Stimulated activated CD4-positive, alpha-beta T cell treated with anti-CD3 and anti-CD28 coated beads, Interleukin-15, amount 100 ng/mL, for 48 hours (primary cell): Measurements from ENCODE around the gene PRDM10.
"Not testable (repeated sequence)": the region's sequence is repeated elsewhere in the genome, so short reads cannot be mapped to it uniquely, and the experiment has no call there.

Experiments used
- DNase-seq, 2 donors: peaks; one replicate each; pipeline ENCODE4 v3.0.0-alpha.2; 2020; ENCODE audit warnings: low read depth in 2 of 2

Gene PRDM10, protein sequence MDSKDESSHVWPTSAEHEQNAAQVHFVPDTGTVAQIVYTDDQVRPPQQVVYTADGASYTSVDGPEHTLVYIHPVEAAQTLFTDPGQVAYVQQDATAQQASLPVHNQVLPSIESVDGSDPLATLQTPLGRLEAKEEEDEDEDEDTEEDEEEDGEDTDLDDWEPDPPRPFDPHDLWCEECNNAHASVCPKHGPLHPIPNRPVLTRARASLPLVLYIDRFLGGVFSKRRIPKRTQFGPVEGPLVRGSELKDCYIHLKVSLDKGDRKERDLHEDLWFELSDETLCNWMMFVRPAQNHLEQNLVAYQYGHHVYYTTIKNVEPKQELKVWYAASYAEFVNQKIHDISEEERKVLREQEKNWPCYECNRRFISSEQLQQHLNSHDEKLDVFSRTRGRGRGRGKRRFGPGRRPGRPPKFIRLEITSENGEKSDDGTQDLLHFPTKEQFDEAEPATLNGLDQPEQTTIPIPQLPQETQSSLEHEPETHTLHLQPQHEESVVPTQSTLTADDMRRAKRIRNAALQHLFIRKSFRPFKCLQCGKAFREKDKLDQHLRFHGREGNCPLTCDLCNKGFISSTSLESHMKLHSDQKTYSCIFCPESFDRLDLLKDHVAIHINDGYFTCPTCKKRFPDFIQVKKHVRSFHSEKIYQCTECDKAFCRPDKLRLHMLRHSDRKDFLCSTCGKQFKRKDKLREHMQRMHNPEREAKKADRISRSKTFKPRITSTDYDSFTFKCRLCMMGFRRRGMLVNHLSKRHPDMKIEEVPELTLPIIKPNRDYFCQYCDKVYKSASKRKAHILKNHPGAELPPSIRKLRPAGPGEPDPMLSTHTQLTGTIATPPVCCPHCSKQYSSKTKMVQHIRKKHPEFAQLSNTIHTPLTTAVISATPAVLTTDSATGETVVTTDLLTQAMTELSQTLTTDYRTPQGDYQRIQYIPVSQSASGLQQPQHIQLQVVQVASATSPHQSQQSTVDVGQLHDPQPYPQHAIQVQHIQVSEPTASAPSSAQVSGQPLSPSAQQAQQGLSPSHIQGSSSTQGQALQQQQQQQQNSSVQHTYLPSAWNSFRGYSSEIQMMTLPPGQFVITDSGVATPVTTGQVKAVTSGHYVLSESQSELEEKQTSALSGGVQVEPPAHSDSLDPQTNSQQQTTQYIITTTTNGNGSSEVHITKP

DNA sequence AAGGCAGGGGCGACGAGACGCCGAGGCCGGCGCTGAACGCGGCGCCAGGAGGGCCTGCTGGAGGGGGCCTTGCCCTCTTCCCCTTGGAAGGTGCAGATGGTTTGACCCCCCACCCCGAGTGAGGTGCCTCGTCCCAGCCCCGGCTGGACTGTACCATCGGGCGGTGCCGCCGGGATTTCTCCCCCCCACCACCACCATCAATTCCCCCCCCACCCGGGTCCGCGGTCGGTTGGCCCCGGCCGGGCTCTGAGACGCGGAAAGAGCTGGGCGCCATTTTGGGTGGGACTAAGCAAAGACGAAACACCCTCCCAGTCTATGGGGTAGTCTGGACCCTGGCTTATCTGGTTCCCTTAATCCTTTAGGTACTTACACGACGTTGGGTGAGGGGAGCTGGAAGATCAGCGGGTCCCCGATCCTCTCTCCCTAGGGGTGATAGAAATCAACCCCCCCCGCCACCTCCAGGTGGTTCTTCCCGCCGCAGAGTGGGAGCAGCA lies at the start of gene PRDM10:
Gene PRDM10, minus strand, starts transcription at position 484 of the 494 bp plus-strand sequence. CDS start 41,871 bp downstream, outside the sequence.
- peak; percentile 84 for DNase-seq

DNA sequence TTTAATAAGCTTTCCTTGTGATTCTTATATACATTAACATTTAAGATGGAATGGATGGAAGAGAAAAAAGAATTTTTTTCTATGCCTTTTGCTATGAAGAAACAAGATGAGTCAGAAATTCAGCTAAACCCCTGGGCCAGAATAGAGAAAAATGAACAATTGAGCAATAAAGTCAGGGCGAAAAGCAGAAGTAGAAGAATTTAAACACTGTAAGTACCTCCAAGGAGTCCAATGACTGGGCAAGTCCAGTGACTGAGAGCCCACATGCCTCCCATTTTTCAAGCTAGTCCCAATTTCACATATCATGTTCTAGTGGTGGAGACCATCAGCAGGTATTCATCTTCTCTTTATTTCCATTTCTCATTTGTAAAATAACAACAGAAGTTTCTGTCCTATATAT lies 48.4 kb upstream of the PRDM10 start:
- no peak for DNase-seq

DNA sequence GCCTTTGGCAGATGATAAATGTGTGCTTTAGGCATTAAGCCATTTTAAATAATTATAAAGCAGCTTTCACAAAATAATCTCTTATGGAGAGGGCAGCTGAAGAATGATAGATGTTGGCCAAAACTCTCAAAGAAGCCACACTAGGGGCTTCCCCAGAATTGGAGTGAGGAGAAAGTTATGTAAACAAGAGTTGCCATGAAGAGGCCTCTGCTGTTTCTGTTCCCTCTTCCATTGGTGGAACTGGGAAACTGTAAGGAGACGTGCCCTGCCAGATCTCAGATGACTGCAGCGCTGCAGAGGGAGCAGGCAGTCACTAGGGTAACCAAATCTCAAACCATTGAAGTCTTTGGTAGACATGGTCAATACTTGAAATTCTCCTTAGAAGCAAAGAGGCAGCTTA lies 47.6 kb upstream of the PRDM10 start:
- DNase-seq: no peak

DNA sequence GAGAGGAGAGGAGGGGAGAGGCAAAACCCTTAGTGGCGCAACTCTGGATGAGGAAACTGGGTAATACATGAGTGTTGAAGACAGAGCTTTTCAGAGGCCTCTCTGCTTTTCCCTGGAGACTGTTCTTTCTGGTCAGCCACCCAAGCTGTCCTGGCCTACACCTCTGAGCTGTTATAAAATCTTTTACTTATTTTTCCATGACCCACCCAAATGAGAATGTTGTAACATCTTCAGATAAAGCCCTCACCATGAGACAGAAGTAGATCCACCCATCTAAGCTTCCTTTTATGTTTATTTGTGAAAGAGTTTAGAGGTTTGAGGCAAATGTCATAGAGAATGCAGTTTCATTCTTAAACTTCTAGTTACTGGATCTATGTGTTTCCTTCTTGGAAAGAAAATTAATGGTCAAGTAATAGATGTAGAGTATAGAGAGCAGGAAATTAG lies 46.7 kb upstream of the PRDM10 start:
- no peak for DNase-seq

DNA sequence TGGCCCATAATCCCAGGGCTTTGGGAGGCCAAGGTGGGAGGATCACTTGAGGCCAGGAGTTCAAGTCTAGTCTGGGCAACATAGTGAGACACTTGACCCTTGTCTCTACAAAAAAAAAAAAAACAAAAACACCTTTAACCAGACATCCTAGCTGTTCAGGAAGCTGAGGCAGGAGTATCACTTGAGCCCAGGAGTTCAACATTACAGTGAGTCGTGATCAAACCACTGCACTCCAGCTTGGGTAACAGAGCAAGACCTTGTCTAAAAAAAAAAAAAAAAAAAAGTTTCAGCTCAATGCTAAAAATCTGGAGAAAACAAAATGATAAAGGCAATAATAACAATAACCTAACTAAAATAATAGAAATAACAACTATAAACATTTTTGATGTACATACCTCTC lies 44.5 kb upstream of the PRDM10 start:
- DNase-seq: no peak

DNA sequence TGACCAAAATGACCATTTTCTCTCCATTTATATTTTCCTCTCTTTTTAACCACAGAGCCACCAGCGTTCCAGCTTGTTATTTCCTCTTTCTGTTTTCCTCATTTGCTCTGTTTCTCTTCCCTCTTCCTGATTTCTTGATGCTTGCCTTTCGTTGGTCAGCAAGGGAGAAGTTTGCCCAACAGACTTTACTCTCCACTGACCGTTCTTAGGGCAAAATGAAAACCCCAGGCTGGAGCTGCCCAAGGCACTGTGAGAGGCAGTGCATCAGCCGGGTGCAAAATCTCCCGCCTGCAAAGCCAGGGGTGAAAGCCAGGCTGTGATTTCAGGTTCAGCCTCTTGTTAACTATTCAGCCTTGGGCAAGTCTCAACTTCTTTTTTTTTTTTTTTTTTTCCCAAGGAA lies 40.9 kb upstream of the PRDM10 start:
- no peak for DNase-seq

DNA sequence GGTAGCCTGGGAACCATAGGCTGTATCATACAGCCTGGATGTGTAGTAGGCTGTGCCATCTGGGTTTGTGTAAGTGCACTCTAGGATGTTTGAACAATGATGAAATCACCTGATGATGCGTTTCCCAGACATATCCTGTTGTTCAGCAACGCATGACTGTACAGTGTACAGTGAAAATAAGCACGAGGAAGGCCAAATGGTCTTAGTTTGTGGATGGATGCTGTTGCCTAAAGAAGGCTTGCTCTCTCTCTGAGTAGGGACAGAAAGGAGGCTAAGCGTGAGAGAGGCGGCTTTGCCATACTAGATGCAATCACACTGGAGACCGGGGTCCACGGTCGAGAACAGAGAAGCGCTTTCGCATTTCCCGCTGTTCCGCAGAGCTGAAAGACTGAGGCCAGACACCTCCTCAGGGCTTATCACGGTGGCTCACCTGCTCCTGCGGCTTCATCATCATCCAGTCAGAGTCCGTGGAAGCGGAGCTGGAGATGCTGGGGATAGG lies 39.5 kb upstream of the PRDM10 start:
- DNase-seq: no peak

DNA sequence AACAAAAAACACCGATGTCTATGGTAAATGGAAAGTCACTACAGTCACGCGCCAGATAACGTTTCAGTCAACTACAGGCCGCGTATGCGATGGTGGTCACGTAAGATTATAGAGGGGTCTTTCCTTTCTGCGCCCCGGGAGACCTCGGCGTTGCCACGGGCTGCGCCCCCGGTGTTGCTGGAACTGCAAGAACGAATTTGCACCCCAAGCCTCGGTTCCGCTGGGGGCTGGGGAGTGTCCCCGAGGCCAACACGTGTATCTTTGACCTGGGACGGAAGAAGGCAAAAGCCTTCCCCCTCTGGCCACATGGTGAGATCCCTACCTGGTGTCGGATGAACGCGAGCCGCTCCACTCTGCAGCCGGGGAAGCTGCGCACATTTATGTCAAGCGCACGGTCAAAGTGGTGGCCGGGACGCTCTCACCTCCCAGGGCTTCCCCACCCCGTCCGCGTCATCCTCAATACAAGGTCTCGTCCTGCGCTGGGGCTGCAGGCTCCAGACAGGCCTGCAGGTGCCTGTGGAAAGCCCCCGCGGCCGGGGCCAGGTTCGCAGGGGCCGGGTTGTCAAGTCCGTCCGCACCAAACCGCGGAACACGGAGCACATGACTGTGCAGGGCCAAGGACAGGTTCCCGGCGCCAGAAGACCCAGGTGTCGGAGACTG lies 37.8 kb upstream of the PRDM10 start:
- no peak for DNase-seq

DNA sequence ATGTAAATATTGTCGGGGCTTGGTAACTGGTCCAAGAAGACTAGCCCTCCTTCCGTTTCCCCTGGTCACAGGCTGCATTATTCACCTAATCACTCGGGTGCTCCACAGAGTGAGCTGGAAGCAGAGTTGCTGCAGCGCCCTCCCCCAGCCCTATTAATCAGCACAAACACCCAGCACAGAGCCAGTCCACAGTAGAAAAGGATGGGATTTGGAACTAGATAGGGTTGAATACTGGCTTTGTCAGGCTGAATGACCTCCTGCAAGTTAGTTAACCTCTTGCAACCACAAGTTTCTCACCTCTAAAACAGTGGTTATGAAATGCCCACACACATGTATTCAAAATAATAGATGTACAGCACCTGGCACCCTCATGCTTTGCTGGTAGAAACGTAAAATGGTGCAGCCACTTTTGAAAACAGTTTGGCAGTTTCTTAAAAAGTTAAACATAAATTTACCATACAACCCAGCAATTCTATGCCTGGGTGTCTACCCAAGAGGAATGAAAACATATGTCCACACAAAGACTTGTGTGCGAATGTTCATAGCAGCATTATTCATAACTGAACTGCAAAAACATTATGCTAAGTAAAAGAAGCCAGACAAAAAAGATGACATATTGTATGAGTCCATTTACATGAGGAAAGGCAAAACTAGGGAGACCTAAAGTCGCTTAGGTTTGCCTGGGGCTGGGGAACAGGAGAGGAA lies 35.4 kb upstream of the PRDM10 start:
- no peak for DNase-seq

DNA sequence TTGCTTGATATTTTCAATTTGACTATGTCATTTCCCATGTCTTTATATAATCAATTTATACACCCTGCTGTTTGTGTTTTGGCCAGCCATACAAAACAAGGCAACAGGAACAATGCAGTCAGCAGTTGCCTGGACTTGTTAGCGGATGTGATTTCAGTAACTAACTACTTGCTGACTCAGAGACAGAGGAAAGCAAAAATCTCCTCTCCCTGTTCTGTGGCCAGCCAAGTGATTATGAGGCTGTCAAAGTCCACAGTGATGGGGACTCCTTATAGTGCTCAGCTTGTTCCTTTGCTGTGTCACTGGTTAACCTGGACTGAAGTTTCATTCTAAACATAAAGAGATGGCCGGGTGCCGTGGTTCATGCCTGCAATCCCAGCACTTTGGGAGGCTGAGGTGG lies 34.4 kb upstream of the PRDM10 start:
- no peak for DNase-seq

DNA sequence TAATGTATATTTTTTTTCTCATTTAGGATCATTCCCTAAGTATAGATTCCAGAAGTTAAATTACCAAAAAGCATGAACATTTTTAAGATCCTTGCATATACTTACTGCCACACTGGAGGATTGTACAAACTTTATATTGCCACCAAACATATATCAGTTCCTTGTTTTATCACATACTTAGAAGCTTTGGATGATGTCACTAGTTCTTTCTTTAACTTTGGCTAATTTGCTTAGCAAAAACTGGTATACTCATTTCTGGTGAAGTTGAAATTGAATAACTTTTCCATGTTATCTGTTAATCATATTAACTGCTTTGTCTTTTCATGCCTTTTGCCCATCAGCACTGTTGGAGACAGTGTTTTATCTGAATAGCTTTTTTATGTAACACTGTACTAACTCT lies 31.6 kb upstream of the PRDM10 start:
- no peak for DNase-seq

DNA sequence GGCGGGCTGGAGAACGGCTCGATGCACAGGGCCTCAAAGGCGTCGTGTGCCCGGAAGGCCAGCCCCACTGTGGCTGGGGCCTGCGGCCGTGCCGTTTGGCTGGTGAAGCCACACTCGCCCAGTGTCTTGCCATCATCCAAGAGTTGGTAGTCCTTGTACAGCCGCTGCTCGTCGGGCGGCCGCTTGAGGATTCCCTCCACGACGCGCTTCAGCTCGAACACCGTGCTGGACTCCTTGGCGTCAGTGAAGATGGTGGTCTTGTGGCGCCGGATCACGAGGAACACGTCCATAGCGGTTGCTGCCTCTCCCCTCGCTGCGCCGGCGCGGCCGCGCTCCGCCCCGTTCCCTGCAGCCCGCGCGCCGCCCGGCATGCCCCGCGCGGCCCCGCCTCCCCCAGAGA lies 30.3 kb upstream of the PRDM10 start:
- DNase-seq: no peak

DNA sequence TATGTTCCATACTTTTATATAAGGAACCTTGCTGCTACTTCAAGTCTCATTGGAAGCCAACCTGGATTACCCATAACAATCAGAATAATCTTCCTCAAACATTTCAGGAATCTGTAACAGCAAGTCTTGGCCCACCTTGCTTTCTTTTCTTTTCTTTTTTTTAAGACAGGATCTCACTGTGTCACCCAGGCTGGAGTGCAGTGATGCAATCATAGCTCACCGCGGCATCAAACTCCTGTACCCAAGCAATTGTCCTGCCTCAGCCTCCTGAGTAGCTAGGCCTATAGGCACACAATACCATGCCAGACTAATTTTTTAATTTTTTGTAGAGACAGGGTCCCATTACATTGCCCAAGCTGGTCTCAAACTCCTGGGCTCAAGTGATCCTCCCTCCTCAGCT lies 29.3 kb upstream of the PRDM10 start:
- no peak for DNase-seq

DNA sequence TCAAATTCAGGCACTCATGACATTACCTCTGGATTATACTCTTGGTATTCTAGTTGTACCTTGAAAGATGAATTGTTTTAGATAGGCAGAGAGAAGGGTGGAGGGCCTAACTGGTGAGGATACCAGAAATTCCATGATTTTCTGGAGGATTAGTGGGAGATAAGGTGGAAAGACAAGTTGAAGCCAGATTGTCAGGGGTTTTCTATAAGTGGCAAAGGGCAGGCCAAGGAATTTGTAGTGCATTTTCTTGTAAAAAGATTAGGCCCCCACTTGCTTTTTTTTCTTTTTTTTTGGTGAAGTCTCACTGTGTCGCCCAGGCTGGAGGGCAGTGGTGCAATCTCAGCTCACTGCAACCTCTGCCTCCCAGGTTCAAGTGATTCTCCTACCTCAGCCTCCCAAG lies 28.4 kb upstream of the PRDM10 start:
- no peak for DNase-seq

DNA sequence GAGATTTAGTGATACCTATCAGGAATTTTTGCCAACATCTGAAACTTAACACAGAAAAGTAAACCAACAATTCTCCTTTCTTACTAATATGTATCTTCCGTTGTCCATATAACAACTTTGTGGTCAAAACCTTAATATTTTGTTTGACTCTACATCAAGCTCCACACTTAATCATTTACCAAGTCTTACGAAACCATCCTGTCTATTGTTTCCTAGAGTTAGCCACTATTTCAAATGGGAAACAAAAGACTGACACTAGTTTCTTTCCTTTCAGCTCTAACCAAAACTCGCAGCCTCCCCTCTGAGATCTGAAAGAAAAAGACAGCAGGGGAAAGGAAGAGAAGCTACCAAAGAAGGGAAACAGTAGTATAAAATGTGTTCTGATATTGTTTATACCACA lies 26.5 kb upstream of the PRDM10 start:
- DNase-seq: no peak

DNA sequence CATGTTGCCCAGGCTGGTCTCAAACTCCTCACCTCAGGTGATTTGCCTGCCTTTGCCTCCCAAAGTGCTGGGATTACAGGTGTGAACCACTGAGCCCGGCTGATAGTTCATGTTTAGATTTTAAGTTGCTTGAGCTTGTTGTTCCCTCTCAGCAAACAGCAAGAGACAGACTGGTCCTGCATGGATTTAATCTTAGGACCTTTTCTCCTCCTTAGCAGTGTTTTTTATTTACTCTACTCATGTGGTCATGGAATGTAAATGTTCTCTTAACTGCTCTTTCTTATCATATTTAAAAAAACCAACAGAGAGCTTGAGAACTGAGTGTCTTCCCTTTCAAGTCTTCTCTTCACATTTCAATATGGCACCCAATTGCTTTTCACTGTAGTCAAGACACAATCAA lies 22.7 kb upstream of the PRDM10 start:
- no peak for DNase-seq

DNA sequence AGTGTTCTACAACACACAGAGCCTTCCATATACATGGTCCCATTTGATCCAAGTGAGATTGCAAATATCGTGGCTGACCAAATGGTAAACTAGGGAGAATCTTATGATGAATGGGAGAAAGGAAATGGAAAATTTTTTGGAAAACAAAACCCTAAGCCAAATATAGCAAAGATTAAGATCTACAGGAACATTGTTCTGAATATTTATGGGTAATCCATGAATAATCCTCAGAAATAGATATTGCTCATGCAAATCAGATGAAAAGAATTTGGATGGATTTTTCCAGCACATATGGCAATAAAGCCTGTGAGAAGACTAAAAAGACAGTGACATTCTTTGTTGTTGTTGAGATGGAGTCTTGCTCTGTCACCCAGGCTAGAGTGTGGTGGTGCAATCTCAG lies 21.7 kb upstream of the PRDM10 start:
- DNase-seq: no peak

DNA sequence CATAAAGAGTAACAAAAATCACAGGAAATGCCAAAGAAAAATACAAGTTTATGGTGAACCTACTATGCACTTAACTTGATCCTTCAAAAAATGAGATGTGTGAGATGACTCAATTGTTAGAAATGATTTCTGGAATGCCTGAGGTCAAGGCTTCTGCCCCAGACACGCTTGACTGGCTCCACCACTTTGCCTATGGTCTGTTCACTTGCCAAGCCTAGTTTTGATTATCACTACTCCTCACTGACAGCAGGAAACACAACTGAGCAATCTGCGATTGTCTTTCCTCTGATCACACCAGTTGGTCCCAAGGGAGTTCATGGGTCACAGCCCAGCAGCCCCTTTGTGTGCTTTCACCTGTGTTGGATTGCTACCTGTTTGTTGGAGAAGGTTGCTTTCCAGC lies 20.6 kb upstream of the PRDM10 start:
- DNase-seq: no peak

DNA sequence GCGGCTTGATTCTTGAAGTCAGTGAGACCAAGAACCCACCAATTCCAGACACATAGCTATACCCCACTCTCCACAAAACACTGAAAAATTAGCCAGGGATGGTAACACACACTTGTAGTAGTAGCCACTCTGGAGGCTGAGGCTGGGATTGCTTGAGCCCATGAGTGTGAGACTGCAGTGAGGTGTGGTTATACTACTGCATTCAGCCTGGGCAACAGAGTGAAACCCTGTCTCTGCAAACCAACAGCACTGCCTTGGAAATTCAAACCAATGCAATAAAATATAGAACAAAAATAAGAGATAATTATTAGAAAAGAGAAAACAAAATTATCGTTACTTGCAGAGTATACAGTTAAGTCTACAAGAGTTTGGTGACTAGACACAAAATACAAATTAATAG lies 20.2 kb upstream of the PRDM10 start:
- DNase-seq: no peak

DNA sequence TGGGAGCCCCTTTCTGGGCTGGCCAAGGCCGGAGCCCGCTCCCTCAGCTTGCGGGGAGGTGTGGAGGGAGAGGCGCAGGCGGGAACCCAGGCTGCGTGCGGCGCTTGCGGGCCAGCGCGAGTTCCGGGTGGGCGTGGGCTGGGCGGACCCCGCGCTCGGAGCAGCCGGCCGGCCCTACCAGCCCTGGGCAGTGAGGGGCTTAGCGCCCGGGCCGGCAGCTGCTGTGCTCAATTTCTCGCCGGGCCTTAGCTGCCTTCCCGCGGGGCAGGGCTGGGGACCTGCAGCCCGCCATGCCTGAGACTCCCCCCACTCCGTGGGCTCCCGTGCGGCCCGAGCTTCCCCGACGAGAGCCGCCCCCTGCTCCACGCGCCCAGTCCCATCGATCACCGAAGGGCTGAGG lies 19.0 kb upstream of the PRDM10 start:
- not testable (repeated sequence) for DNase-seq

DNA sequence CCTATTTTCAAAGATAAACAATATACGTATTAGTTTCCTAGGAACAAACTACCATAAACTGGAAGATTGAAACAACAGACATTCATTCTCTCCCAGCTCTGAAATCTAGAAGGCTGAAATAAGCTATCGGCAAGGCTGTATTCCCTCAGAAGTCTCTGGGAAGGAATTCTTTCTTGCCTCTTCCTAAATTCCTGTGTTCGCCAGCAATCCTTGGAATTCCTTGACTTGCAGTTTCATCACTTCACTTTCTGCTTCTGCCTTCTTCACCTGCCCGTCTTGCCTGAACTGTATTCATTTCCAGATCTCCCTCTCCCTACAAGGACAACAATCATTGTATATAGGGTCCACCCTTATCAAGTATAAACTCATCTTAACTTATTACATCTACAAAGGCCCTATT lies 17.7 kb upstream of the PRDM10 start:
- DNase-seq: no peak
